Activated naive CD8-positive, alpha-beta T cell treated with anti-CD3 and anti-CD28 coated beads for 36 hours (primary cell): ENCODE results near the gene SF3B2. TPM values are rescaled to one million over a fixed set of nuclear protein-coding genes. Genes with fewer than 3 reads are reported as not detected.
A peak's percentile ranks its signal among the peaks of the same experiment; 100 is the strongest.
"Not testable (repeated sequence)": the region's sequence is repeated elsewhere in the genome, so short reads cannot be mapped to it uniquely, and the experiment has no call there.

Experiments
- DNase-seq: peaks from one replicate; pipeline ENCODE4 v3.0.0; 2021
- H3K27ac Mint-ChIP-seq: one replicate; pipeline ENCODE4 v1.8.0; 2022; ENCODE audit warnings: mild to moderate bottlenecking, moderate library complexity, mixed read lengths
- H3K27me3 Mint-ChIP-seq: one replicate; pipeline ENCODE4 v1.8.0; 2022; ENCODE audit warnings: mild to moderate bottlenecking, mixed read lengths
- H3K36me3 Mint-ChIP-seq: one replicate; pipeline ENCODE4 v1.8.0; 2021; ENCODE audit warnings: mild to moderate bottlenecking, mixed read lengths
- H3K4me1 Mint-ChIP-seq: one replicate; pipeline ENCODE4 v1.8.0; 2021; ENCODE audit warnings: mixed read lengths
- H3K4me3 Mint-ChIP-seq: one replicate; pipeline ENCODE4 v1.8.0; 2022; ENCODE audit warnings: mild to moderate bottlenecking, moderate library complexity, mixed read lengths
- H3K9me3 Mint-ChIP-seq: one replicate; pipeline ENCODE4 v1.8.0; 2022; ENCODE audit warnings: mixed read lengths
- total RNA-seq, 2 experiments: library from RNA; stranded (reverse); gene quantifications; one replicate each; pipeline ENCODE4 v1.2.3, GENCODE V29; 2021

SF3B2 gene
- total RNA-seq, 2 experiments from 2014 or later: 268 TPM

- Mint-ChIP-seq H3K9me3 (peaks cover 1% of the 10 kb centered on the region), H3K27ac (peak overlapping the region; percentile 45), H3K36me3 (peaks cover 24% of the 10 kb centered on the region)
Measured at GRCh38 chr11:66090288-66090687, 38.1 kb downstream of the SF3B2 start.

DNA sequence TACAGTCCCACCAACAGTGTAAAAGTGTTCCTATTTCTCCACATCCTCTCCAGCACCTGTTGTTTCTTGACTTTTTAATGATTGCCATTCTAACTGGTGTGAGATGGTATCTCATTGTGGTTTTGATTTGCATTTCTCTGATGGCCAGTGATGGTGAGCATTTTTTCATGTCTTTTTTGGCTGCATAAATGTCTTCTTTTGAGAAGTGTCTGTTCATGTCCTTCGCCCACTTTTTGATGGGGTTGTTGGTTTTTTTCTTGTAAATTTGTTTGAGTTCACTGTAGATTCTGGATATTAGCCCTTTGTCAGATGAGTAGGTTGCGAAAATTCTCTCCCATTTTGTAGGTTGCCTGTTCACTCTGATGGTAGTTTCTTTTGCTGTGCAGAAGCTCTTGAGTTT, 40.0 kb downstream of the SF3B2 start:
- not testable (repeated sequence) for DNase-seq, H3K4me3 Mint-ChIP-seq, H3K27ac Mint-ChIP-seq, H3K27me3 Mint-ChIP-seq, H3K9me3 Mint-ChIP-seq
- peaks cover 24% of the 10 kb centered on the region for H3K36me3 Mint-ChIP-seq
- H3K4me1 Mint-ChIP-seq: peaks cover 33% of the 10 kb centered on the region

More at GRCh38 chr11:66090288-66090687, 38.1 kb downstream of the SF3B2 start:
- Mint-ChIP-seq H3K27me3 (no peaks in the 10 kb centered on the region), H3K4me1 (peaks cover 36% of the 10 kb centered on the region), H3K4me3 (no peak overlapping the region)
- DNase-seq: no peak

GRCh38 chr11:66099746-66100145, 47.6 kb downstream of the SF3B2 start:
- not testable (repeated sequence) for H3K27me3 Mint-ChIP-seq, H3K9me3 Mint-ChIP-seq, H3K4me3 Mint-ChIP-seq, DNase-seq
- peaks cover 23% of the 10 kb centered on the region for H3K36me3 Mint-ChIP-seq
- peaks cover 61% of the 10 kb centered on the region for H3K4me1 Mint-ChIP-seq
- peak overlapping the region; percentile 98 for H3K27ac Mint-ChIP-seq

DNA sequence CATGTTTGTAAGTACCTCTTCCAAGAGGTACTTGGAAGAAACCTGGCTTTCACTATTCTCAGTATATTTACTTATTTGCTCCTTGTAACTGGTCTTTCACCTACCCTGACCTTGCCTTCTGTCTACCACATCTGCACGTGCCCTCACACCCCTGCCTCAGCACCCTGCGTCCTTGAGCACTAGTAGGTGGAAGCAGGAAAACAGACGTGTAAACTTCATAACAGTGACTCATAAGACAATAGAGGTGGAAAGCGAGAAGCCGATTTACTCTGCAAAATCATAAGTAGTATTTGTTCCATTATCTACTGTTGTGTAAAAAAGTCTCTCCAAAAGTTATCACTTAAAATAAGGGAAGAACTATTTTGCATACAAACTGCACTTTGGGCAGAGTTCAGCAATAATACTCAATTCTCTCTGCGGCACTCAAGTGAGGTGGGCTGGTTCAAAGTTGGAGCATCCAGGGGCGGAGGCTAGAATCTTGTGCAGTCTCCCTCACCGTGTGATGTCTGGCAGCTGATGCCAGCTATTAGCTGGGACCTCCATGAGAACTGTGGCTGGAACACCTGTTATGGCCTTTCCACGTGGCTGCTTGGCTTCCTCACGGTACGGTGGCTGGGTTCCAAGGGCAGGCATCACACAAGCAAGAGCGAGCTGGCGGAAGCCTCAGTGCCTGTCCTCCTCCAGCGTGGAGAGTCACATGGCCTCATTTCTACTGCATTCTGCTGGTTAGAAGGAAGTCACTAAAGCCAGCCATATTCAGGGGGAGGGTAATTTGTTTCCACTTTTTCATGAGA, 48.3 kb downstream of the SF3B2 start:
- peaks cover 2% of the 10 kb centered on the region for H3K9me3 Mint-ChIP-seq
- peak overlapping the region; percentile 98 for H3K27ac Mint-ChIP-seq
- DNase-seq: peak; percentile 69
- peaks cover 65% of the 10 kb centered on the region for H3K4me1 Mint-ChIP-seq
- no peaks in the 10 kb centered on the region for H3K27me3 Mint-ChIP-seq
- H3K36me3 Mint-ChIP-seq: peaks cover 23% of the 10 kb centered on the region
- H3K4me3 Mint-ChIP-seq: peak overlapping the region; percentile 82

- Mint-ChIP-seq H3K36me3 (peaks cover 25% of the 10 kb centered on the region), H3K27me3 (no peaks in the 10 kb centered on the region), H3K9me3 (peaks cover 2% of the 10 kb centered on the region), H3K4me1 (peaks cover 71% of the 10 kb centered on the region), H3K27ac (peak overlapping the region; percentile 98), H3K4me3 (peak overlapping the region; percentile 82)
- DNase-seq: no peak
Measured at GRCh38 chr11:66101066-66101464, 48.9 kb downstream of the SF3B2 start.

GRCh38 chr11:66104057-66104638, 52.0 kb downstream of the SF3B2 start:
- Mint-ChIP-seq H3K9me3 (peaks cover 6% of the 10 kb centered on the region), H3K27me3 (no peaks in the 10 kb centered on the region), H3K4me1 (peaks cover 78% of the 10 kb centered on the region), H3K4me3 (no peak overlapping the region), H3K36me3 (peaks cover 44% of the 10 kb centered on the region), H3K27ac (peak overlapping the region; percentile 13)
- DNase-seq: no peak

DNA sequence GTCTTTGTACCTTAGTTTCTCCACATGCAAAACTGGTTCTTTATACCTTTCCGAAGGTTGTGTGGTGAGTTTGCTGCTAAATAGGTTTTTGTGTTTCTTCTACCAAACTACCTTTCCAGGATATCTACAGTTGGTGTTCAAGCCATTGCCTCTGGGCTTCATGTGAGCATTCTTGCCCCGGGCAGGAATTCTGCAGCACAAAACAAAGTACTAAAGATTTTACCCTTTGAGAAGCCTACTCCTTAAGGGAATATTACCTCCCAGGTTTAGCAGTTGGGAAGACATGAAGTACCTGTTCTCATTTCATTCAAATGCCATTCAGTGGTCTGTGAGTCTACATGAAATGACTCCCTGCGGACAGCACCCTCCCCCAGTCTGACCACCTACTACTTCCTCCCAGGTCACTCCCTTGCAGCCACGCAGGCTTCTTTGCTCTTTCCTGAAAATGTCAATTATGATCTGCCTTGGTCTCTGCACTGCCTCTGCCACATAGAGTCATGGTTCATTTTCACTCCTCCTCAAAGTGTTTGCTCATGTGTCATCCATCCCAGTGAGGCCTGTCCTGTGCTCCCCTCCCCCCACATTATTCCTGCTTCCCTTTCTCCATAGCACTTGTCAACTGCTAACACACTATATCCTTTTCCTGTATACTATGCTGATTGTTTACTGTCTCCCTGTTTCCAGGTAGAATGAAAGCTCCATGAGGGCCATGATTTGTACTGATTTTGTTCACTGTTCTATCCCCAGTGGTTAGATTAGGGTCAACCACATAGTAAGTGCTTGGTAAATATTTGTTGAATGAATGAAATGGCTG, 54.8 kb downstream of the SF3B2 start:
- peaks cover 37% of the 10 kb centered on the region for H3K36me3 Mint-ChIP-seq
- peak overlapping the region; percentile 79 for H3K27ac Mint-ChIP-seq
- DNase-seq: peak; percentile 42
- H3K27me3 Mint-ChIP-seq: no peaks in the 10 kb centered on the region
- H3K4me3 Mint-ChIP-seq: peak overlapping the region; percentile 32
- H3K9me3 Mint-ChIP-seq: peaks cover 4% of the 10 kb centered on the region
- H3K4me1 Mint-ChIP-seq: peaks cover 81% of the 10 kb centered on the region

GRCh38 chr11:66107600-66108510, 55.7 kb downstream of the SF3B2 start:
- peak overlapping the region; percentile 32 for H3K4me3 Mint-ChIP-seq
- peaks cover 40% of the 10 kb centered on the region for H3K36me3 Mint-ChIP-seq
- DNase-seq: no peak
- H3K4me1 Mint-ChIP-seq: peaks cover 85% of the 10 kb centered on the region
- H3K27ac Mint-ChIP-seq: peak overlapping the region; percentile 79
- H3K27me3 Mint-ChIP-seq: no peaks in the 10 kb centered on the region
- H3K9me3 Mint-ChIP-seq: peaks cover 4% of the 10 kb centered on the region

GRCh38 chr11:66109294-66109693, 57.1 kb downstream of the SF3B2 start:
- Mint-ChIP-seq H3K27me3 (no peaks in the 10 kb centered on the region), H3K4me3 (no peak overlapping the region), H3K9me3 (peaks cover 4% of the 10 kb centered on the region), H3K36me3 (peaks cover 31% of the 10 kb centered on the region), H3K27ac (peak overlapping the region; percentile 72), H3K4me1 (peaks cover 88% of the 10 kb centered on the region)
- no peak for DNase-seq

DNA sequence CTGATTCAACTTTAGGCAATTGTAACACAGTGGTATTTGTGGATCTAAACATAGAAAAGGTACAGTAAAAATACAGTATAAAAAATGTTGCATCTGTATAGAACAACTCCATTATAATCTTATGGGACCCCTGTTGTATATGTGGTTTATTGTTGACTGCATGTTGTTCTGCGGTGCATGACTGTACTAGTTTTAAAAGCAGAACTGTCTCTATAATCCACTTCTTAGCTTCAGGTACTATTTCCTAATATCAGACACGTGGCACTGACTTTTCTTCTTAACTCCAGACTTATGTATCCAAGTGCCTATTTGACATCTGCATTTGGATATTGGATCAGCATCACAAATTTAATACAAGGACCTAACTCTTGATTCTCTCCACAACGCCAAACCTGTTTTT, 59.0 kb downstream of the SF3B2 start:
- DNase-seq: no peak
- Mint-ChIP-seq H3K4me3 (no peak overlapping the region), H3K36me3 (peaks cover 27% of the 10 kb centered on the region), H3K9me3 (peaks cover 4% of the 10 kb centered on the region), H3K27me3 (no peaks in the 10 kb centered on the region), H3K27ac (peak overlapping the region; percentile 19), H3K4me1 (peaks cover 87% of the 10 kb centered on the region)

- Mint-ChIP-seq H3K36me3 (peaks cover 25% of the 10 kb centered on the region), H3K4me3 (no peak overlapping the region), H3K9me3 (peaks cover 4% of the 10 kb centered on the region), H3K27ac (peak overlapping the region; percentile 69), H3K27me3 (no peaks in the 10 kb centered on the region), H3K4me1 (peaks cover 89% of the 10 kb centered on the region)
- DNase-seq: no peak
Measured at GRCh38 chr11:66112041-66112491, 59.9 kb downstream of the SF3B2 start.

- H3K4me3 Mint-ChIP-seq: peak overlapping the region; percentile 37
- H3K27me3 Mint-ChIP-seq: no peaks in the 10 kb centered on the region
- H3K27ac Mint-ChIP-seq: peak overlapping the region; percentile 69
Measured at GRCh38 chr11:66112601-66113499, 60.7 kb downstream of the SF3B2 start.

GRCh38 chr11:66114957-66115356, 62.8 kb downstream of the SF3B2 start:
- H3K27me3 Mint-ChIP-seq: not testable (repeated sequence)
- peak overlapping the region; percentile 91 for H3K27ac Mint-ChIP-seq

More at GRCh38 chr11:66112601-66113499, 60.7 kb downstream of the SF3B2 start:
- Mint-ChIP-seq H3K4me1 (peaks cover 89% of the 10 kb centered on the region), H3K9me3 (no peaks in the 10 kb centered on the region), H3K36me3 (peaks cover 18% of the 10 kb centered on the region)
- DNase-seq: no peak

More at GRCh38 chr11:66114957-66115356, 62.8 kb downstream of the SF3B2 start:
- Mint-ChIP-seq H3K4me3 (peak overlapping the region; percentile 69), H3K4me1 (peaks cover 86% of the 10 kb centered on the region)
- not testable (repeated sequence) for DNase-seq, H3K36me3 Mint-ChIP-seq, H3K9me3 Mint-ChIP-seq
